AG04449 (cell line): ENCODE data around the gene CNTNAP2.

Experiments
- CTCF ChIA-PET: fragments of 350-600 bp; formaldehyde crosslinking; extraction: SDS; loops from one replicate; lab custom pipeline; 2021; ENCODE audit warnings: antibody characterized with exemption; lab: Yijun Ruan, JAX
- POLR2A ChIA-PET: fragments of 400-600, 350-600 bp; formaldehyde crosslinking; extraction: SDS; loops from one replicate; lab custom pipeline; 2020; ENCODE audit warnings: antibody characterized with exemption, inconsistent platforms; lab: Yijun Ruan, JAX
- DNase-seq: peaks from one replicate; pipeline ENCODE4 v3.0.0-alpha.2; 2010; ENCODE audit warnings: low read depth, low spot score
- H3K4me3 ChIP-seq: 2 replicates; pipeline ENCODE4 v1.5.1; 2011; ENCODE audit warnings: low read depth, mild to moderate bottlenecking, control low read depth, low read length
- TF ChIP-seq, protein P1 (sequence below): IDR thresholded peaks from one replicate; pipeline ENCODE4 v1.5.1; 2011; ENCODE audit warnings: mild to moderate bottlenecking, moderate library complexity, low read length, control low read depth, inconsistent platforms; ENCODE audit not compliant: insufficient read depth; ENCODE audit errors: missing control alignments

The CNTNAP2 gene

DNA sequence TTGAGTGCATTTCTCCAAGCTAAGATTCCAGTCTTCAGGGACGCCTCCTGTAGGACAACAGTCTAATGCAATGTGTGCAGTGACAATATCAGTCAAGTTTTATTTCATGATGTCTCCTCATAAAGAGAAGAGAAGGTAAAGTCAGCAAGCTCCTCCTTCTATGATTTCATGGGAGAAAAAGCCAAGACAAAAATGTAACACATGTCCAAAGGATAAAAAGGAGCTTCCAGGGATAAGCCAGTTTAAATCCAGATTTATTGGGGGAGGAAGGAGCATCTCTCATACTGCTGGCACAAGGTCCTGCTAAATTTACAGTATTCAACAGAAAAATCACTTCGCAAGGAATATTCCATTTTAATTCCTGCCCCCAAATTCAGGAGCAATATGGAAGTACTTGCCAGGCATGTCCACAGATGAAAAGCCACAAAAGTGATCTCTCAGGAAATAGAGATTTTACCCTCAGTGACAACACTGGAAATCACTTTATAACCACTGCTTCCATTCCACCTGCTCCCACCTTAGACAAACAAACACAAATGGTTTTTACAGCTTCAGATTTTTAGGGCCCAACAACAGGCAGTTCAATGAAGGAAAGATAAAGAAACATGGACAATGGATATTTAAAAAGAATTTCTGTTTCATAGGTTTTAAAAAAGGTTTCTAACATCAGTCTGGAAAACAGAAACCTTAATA lies 1796.5 kb downstream of the CNTNAP2 start:
- ChIA-PET POLR2A (no interaction called here), CTCF (no interaction called here)
- H3K4me3 ChIP-seq: no peak overlapping the region
- no peak for DNase-seq
- TF ChIP-seq, protein P1, sequence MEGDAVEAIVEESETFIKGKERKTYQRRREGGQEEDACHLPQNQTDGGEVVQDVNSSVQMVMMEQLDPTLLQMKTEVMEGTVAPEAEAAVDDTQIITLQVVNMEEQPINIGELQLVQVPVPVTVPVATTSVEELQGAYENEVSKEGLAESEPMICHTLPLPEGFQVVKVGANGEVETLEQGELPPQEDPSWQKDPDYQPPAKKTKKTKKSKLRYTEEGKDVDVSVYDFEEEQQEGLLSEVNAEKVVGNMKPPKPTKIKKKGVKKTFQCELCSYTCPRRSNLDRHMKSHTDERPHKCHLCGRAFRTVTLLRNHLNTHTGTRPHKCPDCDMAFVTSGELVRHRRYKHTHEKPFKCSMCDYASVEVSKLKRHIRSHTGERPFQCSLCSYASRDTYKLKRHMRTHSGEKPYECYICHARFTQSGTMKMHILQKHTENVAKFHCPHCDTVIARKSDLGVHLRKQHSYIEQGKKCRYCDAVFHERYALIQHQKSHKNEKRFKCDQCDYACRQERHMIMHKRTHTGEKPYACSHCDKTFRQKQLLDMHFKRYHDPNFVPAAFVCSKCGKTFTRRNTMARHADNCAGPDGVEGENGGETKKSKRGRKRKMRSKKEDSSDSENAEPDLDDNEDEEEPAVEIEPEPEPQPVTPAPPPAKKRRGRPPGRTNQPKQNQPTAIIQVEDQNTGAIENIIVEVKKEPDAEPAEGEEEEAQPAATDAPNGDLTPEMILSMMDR: no peak

DNA sequence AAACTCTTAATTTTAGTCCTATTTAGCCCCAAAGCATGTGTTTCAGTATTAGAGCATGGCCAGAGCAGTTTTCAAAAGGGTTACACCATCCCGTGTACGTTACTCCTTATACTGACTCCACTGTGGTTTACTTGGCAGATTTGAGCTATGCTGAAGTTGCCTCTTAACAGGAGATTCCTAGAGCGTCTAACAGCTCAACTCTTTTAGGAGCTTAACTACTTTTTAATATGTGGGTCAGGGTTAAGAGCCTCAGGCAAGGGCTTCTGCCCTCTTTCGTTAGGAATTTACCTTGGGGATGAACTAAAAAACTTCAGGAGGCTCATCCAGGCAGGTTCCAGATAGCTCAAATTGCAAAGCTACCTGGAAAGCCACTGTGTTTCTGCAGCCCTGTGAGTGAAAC lies 1799.2 kb downstream of the CNTNAP2 start:
- DNase-seq: no peak
- no peak overlapping the region for H3K4me3 ChIP-seq
- POLR2A ChIA-PET: no interaction called here
- CTCF ChIA-PET: no interaction called here
- TF ChIP-seq, protein P1: no peak

DNA sequence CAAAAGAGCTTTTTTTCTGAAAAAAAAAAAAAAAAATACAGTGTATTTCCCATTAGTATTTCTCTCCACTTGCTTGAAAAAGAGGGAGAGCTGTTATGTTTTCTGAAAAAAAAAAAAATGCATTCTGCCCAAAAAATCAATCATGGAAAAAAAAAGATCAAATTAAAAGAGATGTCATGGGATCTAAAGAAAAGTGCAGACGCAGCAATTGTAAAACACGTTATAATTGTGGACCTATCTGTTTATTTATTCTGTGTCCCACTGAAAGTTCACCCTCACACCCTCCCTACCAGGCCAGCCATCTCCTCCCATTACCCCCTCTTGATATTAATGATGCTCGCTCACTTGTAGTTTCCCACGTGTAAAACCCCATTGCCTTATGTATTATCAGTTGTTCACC lies 1800.0 kb downstream of the CNTNAP2 start:
- H3K4me3 ChIP-seq: no peak overlapping the region
- ChIA-PET POLR2A (no interaction called here), CTCF (no interaction called here)
- DNase-seq: no peak
- TF ChIP-seq, protein P1: no peak

DNA sequence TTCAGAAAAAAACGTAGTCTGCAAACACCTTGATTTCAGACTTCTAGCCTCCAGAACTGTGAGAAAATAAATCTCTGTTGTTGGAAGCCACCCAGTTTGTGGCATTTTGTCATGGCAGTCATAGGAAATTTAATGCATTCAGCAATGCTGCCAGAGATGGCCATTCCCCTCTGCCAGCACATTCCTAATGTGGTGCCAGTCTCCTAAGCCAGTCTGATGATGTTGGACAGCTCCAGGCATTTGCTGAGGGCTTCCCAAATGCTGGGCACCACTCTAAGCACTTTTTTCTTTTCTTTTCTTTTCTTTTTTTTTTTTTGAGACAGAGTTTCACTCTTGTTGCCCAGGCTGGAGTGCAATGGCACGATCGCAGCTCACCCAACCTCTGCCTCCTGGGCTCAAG lies 1807.2 kb downstream of the CNTNAP2 start:
- ChIA-PET POLR2A (no interaction called here), CTCF (no interaction called here)
- DNase-seq: no peak
- TF ChIP-seq, protein P1: no peak
- no peak overlapping the region for H3K4me3 ChIP-seq

DNA sequence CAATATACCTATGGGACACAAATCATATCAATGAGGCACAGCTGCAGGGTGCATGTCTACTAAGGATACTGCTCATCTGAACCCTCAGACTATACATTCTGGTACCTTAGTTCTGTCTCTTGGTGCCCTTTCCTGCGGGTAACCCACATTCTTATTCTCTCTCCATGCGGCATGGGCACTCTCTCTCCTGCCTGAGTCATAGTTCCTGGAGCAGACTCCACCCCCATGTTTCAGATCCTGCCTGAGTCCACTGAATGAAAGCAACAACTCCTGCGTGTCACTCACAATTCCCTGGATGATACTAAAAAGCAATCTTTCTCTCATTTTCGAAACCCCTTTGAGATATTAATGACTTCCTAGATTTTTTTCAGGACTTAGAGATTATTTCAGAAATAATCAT lies 1820.8 kb downstream of the CNTNAP2 start:
- ChIA-PET CTCF (no interaction called here), POLR2A (no interaction called here)
- H3K4me3 ChIP-seq: no peak overlapping the region
- DNase-seq: no peak
- TF ChIP-seq, protein P1: no peak

DNA sequence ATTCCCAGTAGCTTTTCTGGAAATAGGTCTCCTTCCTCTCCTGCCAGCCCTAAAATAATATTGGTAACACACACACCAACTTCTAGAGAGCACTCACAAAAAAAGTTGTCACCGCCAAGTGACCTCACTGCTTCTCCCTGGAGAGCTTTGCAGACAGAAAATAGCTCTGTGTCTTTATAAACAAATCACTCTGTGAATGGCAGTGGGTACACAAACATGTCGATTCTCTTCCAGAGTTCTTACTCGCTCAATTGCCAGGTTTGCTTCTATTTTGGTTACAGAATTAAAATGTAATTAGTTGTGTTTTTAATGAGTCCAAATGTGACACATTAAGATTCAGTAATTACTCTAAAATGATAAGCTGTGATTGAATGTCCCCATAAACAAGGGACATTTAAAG lies 1824.8 kb downstream of the CNTNAP2 start:
- no peak overlapping the region for H3K4me3 ChIP-seq
- ChIA-PET POLR2A (no interaction called here), CTCF (no interaction called here)
- DNase-seq: no peak
- TF ChIP-seq, protein P1: no peak
